ENCODE data around the gene NUDT19. TPM values are rescaled to one million over a fixed set of nuclear protein-coding genes. Genes with fewer than 3 reads are reported as not detected.

The NUDT19 gene
- total and polyA plus RNA-seq, 9 of the 15 experiments (the other 6 are each of a cell fraction or from before 2014, with no cell fraction given): 9.6 to 38.6 (median 14.4) TPM

GRCh38 chr19:32666084-32666483, 25.5 kb upstream of the NUDT19 start:
- H3K27me3 ChIP-seq (ENCODE audit: control insufficient read depth in 2 of 2, insufficient read depth in 2 of 2, low read length in 2 of 2): no peaks in the 10 kb centered on the region
- H3K79me2 ChIP-seq (ENCODE audit: control insufficient read depth, insufficient read depth, low read length): peaks cover 94% of the 10 kb centered on the region
- H3K4me1 ChIP-seq (replicated peaks in 1 of 2; ENCODE audit: control insufficient read depth in 2 of 2, insufficient read depth in 2 of 2, low read length in 2 of 2): peaks cover 29 to 37% of the 10 kb centered on the region in 2 experiments
- ATAC-seq: no peak
- ChIA-PET CTCF (ENCODE audit: low intra/inter-chr PET ratio) (no interaction called here), POLR2A (interaction anchor here (0.6 kb wide), 3 partner anchors 21 to 708 kb away, joined by 3 read pairs; partner anchors contain the start of gene CEBPG)
- peaks cover 5% of the 10 kb centered on the region for H3K9me1 ChIP-seq (ENCODE audit: control insufficient read depth, insufficient read depth, low read length)
- no peak for DNase-seq (ENCODE audit: extremely low read depth in 1 of 4, low spot score in 3 of 4)
- no peak overlapping the region for H3K4me2 ChIP-seq (ENCODE audit: insufficient read depth, low read length)
- peaks cover 59% of the 10 kb centered on the region for H3K36me3 ChIP-seq (ENCODE audit: control insufficient read depth, insufficient read depth, low read length)
- WGBS (ENCODE audit: insufficient coverage, low coverage, missing lambda C conversion rate): 89% methylated on average over 6 of the region's 6 CpGs
- H4K20me1 ChIP-seq (replicated peaks; ENCODE audit: control insufficient read depth, insufficient read depth, low read length): peaks cover 2% of the 10 kb centered on the region; the same call in 1 of the 2 replicates
- intact Hi-C loops (cut with micrococcal nuclease): no loop called here
- H3K27ac ChIP-seq (ENCODE audit: extremely low read depth, low read depth, low read length): no peak overlapping the region
- no peaks in the 10 kb centered on the region for H3K9me3 ChIP-seq (replicated peaks; ENCODE audit: control insufficient read depth, insufficient read depth, low read depth, low read length)
- no TSS peak for BruUV-seq (replicated peaks)
- no peak for TF ChIP-seq ZBTB33 (CRISPR knock-in tag; IDR thresholded peaks at IDR 0.05)
- no peak for TF ChIP-seq IRF9 (tag; IDR thresholded peaks at IDR 0.05)
- TF ChIP-seq KLF16 (IDR thresholded peaks at IDR 0.05): no peak
- TF ChIP-seq RNF2 (IDR thresholded peaks at IDR 0.05): no peak
- no peak for TF ChIP-seq ZNF77 (CRISPR knock-in tag; IDR thresholded peaks at IDR 0.05)
- TF ChIP-seq EP400 (IDR thresholded peaks at IDR 0.05): no peak
- TF ChIP-seq NFATC3 (IDR thresholded peaks at IDR 0.05): no peak
- TF ChIP-seq NCOA2 (IDR thresholded peaks at IDR 0.05; ENCODE audit: partially characterized antibody in 2 of 2): no peak
- TF ChIP-seq ZNF280A (IDR thresholded peaks at IDR 0.05; ENCODE audit: low read depth, partially characterized antibody): no peak
- no peak for TF ChIP-seq MEF2D (tag; conservative IDR thresholded peaks at IDR 0.05; ENCODE audit: low read depth)
- no peak for TF ChIP-seq JUND (IDR thresholded peaks at IDR 0.05; ENCODE audit: borderline replicate concordance, low read depth, low read length)
- no peak for TF ChIP-seq JUND (tag; IDR thresholded peaks at IDR 0.05; ENCODE audit: borderline replicate concordance, low read depth, low read length)
- H3K4me3 ChIP-seq: no peak overlapping the region
- in situ Hi-C loops (cut with MboI): no loop called here
- no peak overlapping the region for H3K9ac ChIP-seq (ENCODE audit: insufficient read depth in 1 of 2, low read depth in 2 of 2, low read length in 2 of 2)
- no peak for FAIRE-seq
- H2AFZ ChIP-seq (ENCODE audit: low read depth, low read length): no peak overlapping the region

Measured in K562 (cell line).